ENCODE results near the gene SH2D7. TPM values are rescaled to one million over a fixed set of nuclear protein-coding genes. Genes with fewer than 3 reads are reported as not detected.

Gene SH2D7
- total RNA-seq, 1 experiment from 2014 or later: not detected

DNA sequence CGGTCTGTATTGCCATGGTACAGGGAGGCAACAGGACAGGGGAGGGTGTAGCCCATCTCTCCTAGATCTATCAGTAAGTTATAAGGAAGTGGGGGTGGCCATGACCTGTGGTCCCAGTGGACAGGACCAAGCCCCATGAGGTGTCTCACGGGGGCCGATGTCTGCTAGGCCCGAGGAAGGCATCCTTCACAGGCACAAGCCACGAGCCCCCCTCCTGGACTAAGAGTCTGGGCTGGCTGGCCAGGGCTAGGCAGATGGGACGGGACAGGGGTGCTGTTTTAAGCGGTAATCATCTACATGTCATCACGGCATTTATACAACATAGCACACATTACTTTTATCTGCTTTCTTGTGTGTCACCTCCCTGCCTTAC lies 12.3 kb upstream of the SH2D7 start:
- TF ChIP-seq, protein P1, sequence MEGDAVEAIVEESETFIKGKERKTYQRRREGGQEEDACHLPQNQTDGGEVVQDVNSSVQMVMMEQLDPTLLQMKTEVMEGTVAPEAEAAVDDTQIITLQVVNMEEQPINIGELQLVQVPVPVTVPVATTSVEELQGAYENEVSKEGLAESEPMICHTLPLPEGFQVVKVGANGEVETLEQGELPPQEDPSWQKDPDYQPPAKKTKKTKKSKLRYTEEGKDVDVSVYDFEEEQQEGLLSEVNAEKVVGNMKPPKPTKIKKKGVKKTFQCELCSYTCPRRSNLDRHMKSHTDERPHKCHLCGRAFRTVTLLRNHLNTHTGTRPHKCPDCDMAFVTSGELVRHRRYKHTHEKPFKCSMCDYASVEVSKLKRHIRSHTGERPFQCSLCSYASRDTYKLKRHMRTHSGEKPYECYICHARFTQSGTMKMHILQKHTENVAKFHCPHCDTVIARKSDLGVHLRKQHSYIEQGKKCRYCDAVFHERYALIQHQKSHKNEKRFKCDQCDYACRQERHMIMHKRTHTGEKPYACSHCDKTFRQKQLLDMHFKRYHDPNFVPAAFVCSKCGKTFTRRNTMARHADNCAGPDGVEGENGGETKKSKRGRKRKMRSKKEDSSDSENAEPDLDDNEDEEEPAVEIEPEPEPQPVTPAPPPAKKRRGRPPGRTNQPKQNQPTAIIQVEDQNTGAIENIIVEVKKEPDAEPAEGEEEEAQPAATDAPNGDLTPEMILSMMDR (IDR thresholded peaks at IDR 0.05; ENCODE audit: insufficient read depth in 1 of 2, low read depth in 1 of 2, low read length in 1 of 2, severe bottlenecking in 1 of 2, unreplicated experiment in 1 of 2): no peak
- CTCF ChIA-PET: no interaction called here

DNA sequence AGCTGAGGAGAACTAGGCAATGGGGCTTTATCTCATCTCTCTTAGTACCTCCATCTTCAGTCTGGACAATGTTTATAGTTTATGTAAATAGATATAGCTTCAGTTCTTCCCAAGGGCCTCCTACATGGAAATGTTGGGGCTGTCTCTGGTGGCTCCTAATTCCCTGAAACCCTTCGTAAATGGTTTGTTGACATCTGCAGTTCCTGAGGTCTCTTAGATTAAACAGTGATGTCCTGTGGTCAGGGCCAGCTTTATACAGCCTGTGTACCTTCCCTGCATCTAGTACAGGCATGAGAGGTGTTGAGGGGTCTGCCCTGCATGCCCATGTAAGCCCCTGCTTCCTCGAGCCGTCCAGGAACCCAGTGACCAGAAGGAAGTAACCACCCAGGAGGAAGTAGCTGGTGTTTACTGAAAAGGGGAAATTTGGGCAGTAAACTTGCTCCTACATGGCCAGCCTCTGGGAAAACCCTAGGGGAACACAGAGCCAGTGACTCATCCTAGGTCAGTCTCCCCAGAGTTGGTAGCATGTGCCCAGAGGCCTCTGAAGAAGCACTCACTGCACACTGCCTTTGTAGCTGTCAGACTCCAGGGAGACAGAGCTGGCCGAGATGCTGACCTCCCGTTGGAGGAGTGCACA lies 10.1 kb upstream of the SH2D7 start:
- no TSS peak for BruUV-seq (replicated peaks)
- intact Hi-C loops (cut with micrococcal nuclease; ENCODE audit: unreplicated experiment): no loop called here

More for the DNA sequence above, 12.3 kb upstream of the SH2D7 start:
- no peak for DNase-seq
- Mint-ChIP-seq H3K4me3 (ENCODE audit: unreplicated experiment) (no peak overlapping the region), H3K27ac (ENCODE audit: unreplicated experiment) (no peak overlapping the region), H3K4me1 (ENCODE audit: low read depth, unreplicated experiment) (no peaks in the 10 kb centered on the region), H3K9me3 (ENCODE audit: unreplicated experiment) (no peaks in the 10 kb centered on the region), H3K36me3 (ENCODE audit: insufficient read depth, unreplicated experiment) (peaks cover 5% of the 10 kb centered on the region), H3K27me3 (ENCODE audit: insufficient read depth, unreplicated experiment) (no peaks in the 10 kb centered on the region)
- Histone ChIP-seq H3K27me3 (replicated peaks; ENCODE audit: control insufficient read depth, insufficient read depth, low read length) (no peaks in the 10 kb centered on the region), H3K4me1 (peaks cover 18% of the 10 kb centered on the region; the same call in 1 of the 2 replicates), H3K36me3 (ENCODE audit: control insufficient read depth, insufficient read depth, low read length) (no peaks in the 10 kb centered on the region), H3K9me3 (no peaks in the 10 kb centered on the region), H3K4me3 (ENCODE audit: low read depth, low read length) (no peak overlapping the region)
- POLR2A ChIA-PET: no interaction called here
- intact Hi-C loops (cut with micrococcal nuclease; ENCODE audit: unreplicated experiment): no loop called here
- no TSS peak for BruUV-seq (replicated peaks)

DNA sequence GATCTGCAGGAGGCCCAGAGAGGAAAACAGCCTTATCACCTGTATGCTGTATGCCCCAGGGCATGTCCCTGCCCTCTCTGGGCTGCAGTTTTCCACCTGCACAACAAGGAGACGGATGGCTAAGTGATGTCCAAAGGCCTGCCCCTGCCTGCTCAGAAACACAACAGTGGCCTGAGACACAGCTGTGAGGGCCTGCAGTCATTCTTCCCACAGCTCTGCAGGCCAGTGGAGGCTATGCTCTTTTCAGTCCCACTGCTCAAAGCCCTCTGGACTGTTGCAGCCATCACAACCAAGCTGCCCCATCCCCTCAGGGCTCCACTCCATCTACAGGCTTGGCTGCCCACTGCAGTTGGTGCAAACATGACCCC lies 9.6 kb upstream of the SH2D7 start:
- ChIA-PET POLR2A (no interaction called here), CTCF (interaction anchor here (0.9 to 1.1 kb wide), 2 partner anchors 22 to 31 kb away, joined by 3 to 4 read pairs; no protein-coding TSS in a partner anchor)
- no peaks in the 10 kb centered on the region for H3K27me3 Mint-ChIP-seq (ENCODE audit: insufficient read depth, unreplicated experiment)
- TF ChIP-seq, protein P1 (IDR thresholded peaks at IDR 0.05; ENCODE audit: insufficient read depth in 1 of 2, low read depth in 1 of 2, low read length in 1 of 2, severe bottlenecking in 1 of 2, unreplicated experiment in 1 of 2): no peak
- Histone ChIP-seq H3K4me3 (ENCODE audit: low read depth, low read length) (no peak overlapping the region), H3K27me3 (replicated peaks; ENCODE audit: control insufficient read depth, insufficient read depth, low read length) (no peaks in the 10 kb centered on the region), H3K9me3 (no peaks in the 10 kb centered on the region), H3K36me3 (ENCODE audit: control insufficient read depth, insufficient read depth, low read length) (no peaks in the 10 kb centered on the region), H3K4me1 (peaks cover 12% of the 10 kb centered on the region; the same call in 1 of the 2 replicates)
- no peak overlapping the region for H3K4me3 Mint-ChIP-seq (ENCODE audit: unreplicated experiment)
- H3K4me1 Mint-ChIP-seq (ENCODE audit: low read depth, unreplicated experiment): no peaks in the 10 kb centered on the region
- intact Hi-C loops (cut with micrococcal nuclease; ENCODE audit: unreplicated experiment): no loop called here
- no peak for DNase-seq
- H3K9me3 Mint-ChIP-seq (ENCODE audit: unreplicated experiment): no peaks in the 10 kb centered on the region
- H3K36me3 Mint-ChIP-seq (ENCODE audit: insufficient read depth, unreplicated experiment): no peaks in the 10 kb centered on the region
- no peak overlapping the region for H3K27ac Mint-ChIP-seq (ENCODE audit: unreplicated experiment)
- BruUV-seq (replicated peaks): no TSS peak

More for the DNA sequence above, 10.1 kb upstream of the SH2D7 start:
- H3K4me1 Mint-ChIP-seq (ENCODE audit: low read depth, unreplicated experiment): no peaks in the 10 kb centered on the region
- ChIA-PET CTCF (interaction anchor here (0.9 to 1.1 kb wide), 2 partner anchors 22 to 30 kb away, joined by 3 to 4 read pairs; no protein-coding TSS in a partner anchor), POLR2A (no interaction called here)
- Histone ChIP-seq H3K27me3 (replicated peaks; ENCODE audit: control insufficient read depth, insufficient read depth, low read length) (no peaks in the 10 kb centered on the region), H3K4me1 (peaks cover 12% of the 10 kb centered on the region; the same call in 1 of the 2 replicates), H3K4me3 (ENCODE audit: low read depth, low read length) (no peak overlapping the region), H3K9me3 (no peaks in the 10 kb centered on the region), H3K36me3 (ENCODE audit: control insufficient read depth, insufficient read depth, low read length) (no peaks in the 10 kb centered on the region)
- TF ChIP-seq, protein P1 (IDR thresholded peaks at IDR 0.05; ENCODE audit: insufficient read depth in 1 of 2, low read depth in 1 of 2, low read length in 1 of 2, severe bottlenecking in 1 of 2, unreplicated experiment in 1 of 2): no peak
- H3K36me3 Mint-ChIP-seq (ENCODE audit: insufficient read depth, unreplicated experiment): no peaks in the 10 kb centered on the region
- no peak overlapping the region for H3K27ac Mint-ChIP-seq (ENCODE audit: unreplicated experiment)
- H3K9me3 Mint-ChIP-seq (ENCODE audit: unreplicated experiment): no peaks in the 10 kb centered on the region
- no peak for DNase-seq
- H3K27me3 Mint-ChIP-seq (ENCODE audit: insufficient read depth, unreplicated experiment): no peaks in the 10 kb centered on the region
- no peak overlapping the region for H3K4me3 Mint-ChIP-seq (ENCODE audit: unreplicated experiment)

Measured in Caco-2 (cell line).